ENCODE measurements around the gene CUX1.
A peak's percentile ranks its signal among the peaks of the same experiment; 100 is the strongest.

Gene CUX1

GRCh38 chr7:102190776-102191350, 373.4 kb downstream of the CUX1 start:
- no peak for TF ChIP-seq ZNF274 (IDR thresholded peaks at IDR 0.05; ENCODE audit: low read depth, low read length)
- no peak for TF ChIP-seq SUZ12 (IDR thresholded peaks at IDR 0.05; ENCODE audit: extremely low read depth, insufficient read depth, insufficient read length)
- no peak for TF ChIP-seq YY1 (IDR thresholded peaks at IDR 0.05; ENCODE audit: insufficient read depth, insufficient read length)
- peaks cover 38% of the 10 kb centered on the region for H3K36me3 ChIP-seq (ENCODE audit: insufficient read depth, insufficient read length, low read length)
- H3K4me3 ChIP-seq (ENCODE audit: insufficient read length, low read depth): no peak overlapping the region
- DNase-seq (ENCODE audit: low read depth, low spot score): peak; percentile 25
- H3K4me1 ChIP-seq (ENCODE audit: insufficient read depth, insufficient read length): peaks cover 7% of the 10 kb centered on the region
- no peaks in the 10 kb centered on the region for H3K27me3 ChIP-seq (ENCODE audit: insufficient read depth, insufficient read length)
- H3K9me3 ChIP-seq (ENCODE audit: insufficient read depth, low read length): no peaks in the 10 kb centered on the region
- H3K9ac ChIP-seq (ENCODE audit: insufficient read length, low read depth): no peak overlapping the region

- Histone ChIP-seq H3K4me3 (ENCODE audit: insufficient read length, low read depth) (no peak overlapping the region), H3K9ac (ENCODE audit: insufficient read length, low read depth) (no peak overlapping the region), H3K27me3 (ENCODE audit: insufficient read depth, insufficient read length) (no peaks in the 10 kb centered on the region), H3K9me3 (ENCODE audit: insufficient read depth, low read length) (no peaks in the 10 kb centered on the region), H3K36me3 (ENCODE audit: insufficient read depth, insufficient read length, low read length) (peaks cover 44% of the 10 kb centered on the region), H3K4me1 (ENCODE audit: insufficient read depth, insufficient read length) (peaks cover 7% of the 10 kb centered on the region)
- no peak for DNase-seq (ENCODE audit: low read depth, low spot score)
- TF ChIP-seq ZNF274 (IDR thresholded peaks at IDR 0.05; ENCODE audit: low read depth, low read length) (no peak), SUZ12 (IDR thresholded peaks at IDR 0.05; ENCODE audit: extremely low read depth, insufficient read depth, insufficient read length) (no peak)
These were observed 374.3 kb downstream of the CUX1 start for GRCh38 chr7:102191556-102192379.

- Histone ChIP-seq H3K9me3 (ENCODE audit: insufficient read depth, low read length) (no peaks in the 10 kb centered on the region), H3K36me3 (ENCODE audit: insufficient read depth, insufficient read length, low read length) (peaks cover 51% of the 10 kb centered on the region), H3K4me1 (ENCODE audit: insufficient read depth, insufficient read length) (peaks cover 7% of the 10 kb centered on the region), H3K9ac (ENCODE audit: insufficient read length, low read depth) (no peak overlapping the region), H3K4me3 (ENCODE audit: insufficient read length, low read depth) (no peak overlapping the region), H3K27me3 (ENCODE audit: insufficient read depth, insufficient read length) (no peaks in the 10 kb centered on the region)
- DNase-seq (ENCODE audit: low read depth, low spot score): no peak
- no peak for TF ChIP-seq YY1 (IDR thresholded peaks at IDR 0.05; ENCODE audit: insufficient read depth, insufficient read length)
- no peak for TF ChIP-seq SUZ12 (IDR thresholded peaks at IDR 0.05; ENCODE audit: extremely low read depth, insufficient read depth, insufficient read length)
- TF ChIP-seq ZNF274 (IDR thresholded peaks at IDR 0.05; ENCODE audit: low read depth, low read length): no peak
These were observed 375.4 kb downstream of the CUX1 start for GRCh38 chr7:102192790-102193189.

GRCh38 chr7:102193806-102194205, 376.4 kb downstream of the CUX1 start:
- peaks cover 7% of the 10 kb centered on the region for H3K4me1 ChIP-seq (ENCODE audit: insufficient read depth, insufficient read length)
- no peak overlapping the region for H3K9ac ChIP-seq (ENCODE audit: insufficient read length, low read depth)
- no peak for DNase-seq (ENCODE audit: low read depth, low spot score)
- H3K27me3 ChIP-seq (ENCODE audit: insufficient read depth, insufficient read length): no peaks in the 10 kb centered on the region
- TF ChIP-seq SUZ12 (IDR thresholded peaks at IDR 0.05; ENCODE audit: extremely low read depth, insufficient read depth, insufficient read length): no peak
- TF ChIP-seq YY1 (IDR thresholded peaks at IDR 0.05; ENCODE audit: insufficient read depth, insufficient read length): no peak
- no peak for TF ChIP-seq ZNF274 (IDR thresholded peaks at IDR 0.05; ENCODE audit: low read depth, low read length)
- H3K36me3 ChIP-seq (ENCODE audit: insufficient read depth, insufficient read length, low read length): peaks cover 54% of the 10 kb centered on the region
- no peaks in the 10 kb centered on the region for H3K9me3 ChIP-seq (ENCODE audit: insufficient read depth, low read length)
- H3K4me3 ChIP-seq (ENCODE audit: insufficient read length, low read depth): no peak overlapping the region

GRCh38 chr7:102195361-102195760, 377.9 kb downstream of the CUX1 start:
- TF ChIP-seq ZNF274 (IDR thresholded peaks at IDR 0.05; ENCODE audit: low read depth, low read length) (no peak), YY1 (IDR thresholded peaks at IDR 0.05; ENCODE audit: insufficient read depth, insufficient read length) (no peak), SUZ12 (IDR thresholded peaks at IDR 0.05; ENCODE audit: extremely low read depth, insufficient read depth, insufficient read length) (no peak)
- Histone ChIP-seq H3K27me3 (ENCODE audit: insufficient read depth, insufficient read length) (no peaks in the 10 kb centered on the region), H3K4me3 (ENCODE audit: insufficient read length, low read depth) (no peak overlapping the region), H3K9me3 (ENCODE audit: insufficient read depth, low read length) (no peaks in the 10 kb centered on the region), H3K4me1 (ENCODE audit: insufficient read depth, insufficient read length) (peaks cover 5% of the 10 kb centered on the region), H3K9ac (ENCODE audit: insufficient read length, low read depth) (no peak overlapping the region), H3K36me3 (ENCODE audit: insufficient read depth, insufficient read length, low read length) (peaks cover 55% of the 10 kb centered on the region)
- no peak for DNase-seq (ENCODE audit: low read depth, low spot score)

GRCh38 chr7:102196028-102196427, 378.6 kb downstream of the CUX1 start:
- Histone ChIP-seq H3K4me1 (ENCODE audit: insufficient read depth, insufficient read length) (no peaks in the 10 kb centered on the region), H3K9me3 (ENCODE audit: insufficient read depth, low read length) (no peaks in the 10 kb centered on the region), H3K36me3 (ENCODE audit: insufficient read depth, insufficient read length, low read length) (peaks cover 54% of the 10 kb centered on the region), H3K27me3 (ENCODE audit: insufficient read depth, insufficient read length) (no peaks in the 10 kb centered on the region), H3K4me3 (ENCODE audit: insufficient read length, low read depth) (no peak overlapping the region), H3K9ac (ENCODE audit: insufficient read length, low read depth) (no peak overlapping the region)
- no peak for DNase-seq (ENCODE audit: low read depth, low spot score)
- TF ChIP-seq SUZ12 (IDR thresholded peaks at IDR 0.05; ENCODE audit: extremely low read depth, insufficient read depth, insufficient read length) (no peak), ZNF274 (IDR thresholded peaks at IDR 0.05; ENCODE audit: low read depth, low read length) (no peak), YY1 (IDR thresholded peaks at IDR 0.05; ENCODE audit: insufficient read depth, insufficient read length) (no peak)

- Histone ChIP-seq H3K4me3 (ENCODE audit: insufficient read length, low read depth) (no peak overlapping the region), H3K4me1 (ENCODE audit: insufficient read depth, insufficient read length) (no peaks in the 10 kb centered on the region), H3K9ac (ENCODE audit: insufficient read length, low read depth) (no peak overlapping the region), H3K36me3 (ENCODE audit: insufficient read depth, insufficient read length, low read length) (peaks cover 62% of the 10 kb centered on the region), H3K9me3 (ENCODE audit: insufficient read depth, low read length) (no peaks in the 10 kb centered on the region), H3K27me3 (ENCODE audit: insufficient read depth, insufficient read length) (no peaks in the 10 kb centered on the region)
- DNase-seq (ENCODE audit: low read depth, low spot score): no peak
- no peak for TF ChIP-seq SUZ12 (IDR thresholded peaks at IDR 0.05; ENCODE audit: extremely low read depth, insufficient read depth, insufficient read length)
- no peak for TF ChIP-seq YY1 (IDR thresholded peaks at IDR 0.05; ENCODE audit: insufficient read depth, insufficient read length)
- no peak for TF ChIP-seq ZNF274 (IDR thresholded peaks at IDR 0.05; ENCODE audit: low read depth, low read length)
These were observed 379.7 kb downstream of the CUX1 start for GRCh38 chr7:102197161-102197560.

Measured in NT2/D1 (cell line).